ENCODE results near the gene LEMD2.
A peak's percentile ranks its signal among the peaks of the same experiment; 100 is the strongest.

DNA sequence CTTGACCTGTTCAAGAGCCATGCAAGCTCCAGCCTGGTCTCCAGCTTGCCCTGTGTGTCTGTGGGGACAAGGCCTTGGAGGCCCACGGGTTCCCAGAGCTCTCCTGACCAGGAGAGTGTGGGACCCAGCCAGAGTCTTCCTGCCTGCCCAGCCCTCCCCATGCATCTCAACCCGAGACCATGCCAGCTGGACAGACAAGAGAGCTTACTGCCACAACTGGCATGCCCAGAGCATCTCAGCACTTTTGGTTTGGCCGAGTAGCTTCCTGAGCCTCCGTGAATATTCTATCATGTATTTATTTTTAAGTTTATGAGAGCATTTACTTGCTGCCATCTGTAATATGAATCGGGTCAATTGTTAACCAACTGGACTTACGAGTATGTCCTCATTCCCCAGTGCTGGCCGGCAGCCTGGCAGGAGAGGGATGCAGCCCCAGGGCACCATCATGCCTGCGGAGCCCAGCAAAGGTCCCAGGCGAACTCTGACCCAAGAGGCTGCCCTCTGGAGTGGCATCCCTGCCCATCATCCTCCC lies 57.1 kb downstream of the LEMD2 start:
- TF ChIP-seq, protein P1, sequence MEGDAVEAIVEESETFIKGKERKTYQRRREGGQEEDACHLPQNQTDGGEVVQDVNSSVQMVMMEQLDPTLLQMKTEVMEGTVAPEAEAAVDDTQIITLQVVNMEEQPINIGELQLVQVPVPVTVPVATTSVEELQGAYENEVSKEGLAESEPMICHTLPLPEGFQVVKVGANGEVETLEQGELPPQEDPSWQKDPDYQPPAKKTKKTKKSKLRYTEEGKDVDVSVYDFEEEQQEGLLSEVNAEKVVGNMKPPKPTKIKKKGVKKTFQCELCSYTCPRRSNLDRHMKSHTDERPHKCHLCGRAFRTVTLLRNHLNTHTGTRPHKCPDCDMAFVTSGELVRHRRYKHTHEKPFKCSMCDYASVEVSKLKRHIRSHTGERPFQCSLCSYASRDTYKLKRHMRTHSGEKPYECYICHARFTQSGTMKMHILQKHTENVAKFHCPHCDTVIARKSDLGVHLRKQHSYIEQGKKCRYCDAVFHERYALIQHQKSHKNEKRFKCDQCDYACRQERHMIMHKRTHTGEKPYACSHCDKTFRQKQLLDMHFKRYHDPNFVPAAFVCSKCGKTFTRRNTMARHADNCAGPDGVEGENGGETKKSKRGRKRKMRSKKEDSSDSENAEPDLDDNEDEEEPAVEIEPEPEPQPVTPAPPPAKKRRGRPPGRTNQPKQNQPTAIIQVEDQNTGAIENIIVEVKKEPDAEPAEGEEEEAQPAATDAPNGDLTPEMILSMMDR (IDR thresholded peaks at IDR 0.05): no peak
- TF ChIP-seq POLR2A (IDR thresholded peaks at IDR 0.05): no peak
- TF ChIP-seq POLR2AphosphoS5 (IDR thresholded peaks at IDR 0.05): peak in 1 of 3 donors; percentile 77
